ENCODE measurements around the gene DENND1A. TPM values are rescaled to one million over a fixed set of nuclear protein-coding genes. Genes with fewer than 3 reads are reported as not detected.

The DENND1A gene
- total RNA-seq, 1 experiment from 2014 or later: 42.5 TPM

DNA sequence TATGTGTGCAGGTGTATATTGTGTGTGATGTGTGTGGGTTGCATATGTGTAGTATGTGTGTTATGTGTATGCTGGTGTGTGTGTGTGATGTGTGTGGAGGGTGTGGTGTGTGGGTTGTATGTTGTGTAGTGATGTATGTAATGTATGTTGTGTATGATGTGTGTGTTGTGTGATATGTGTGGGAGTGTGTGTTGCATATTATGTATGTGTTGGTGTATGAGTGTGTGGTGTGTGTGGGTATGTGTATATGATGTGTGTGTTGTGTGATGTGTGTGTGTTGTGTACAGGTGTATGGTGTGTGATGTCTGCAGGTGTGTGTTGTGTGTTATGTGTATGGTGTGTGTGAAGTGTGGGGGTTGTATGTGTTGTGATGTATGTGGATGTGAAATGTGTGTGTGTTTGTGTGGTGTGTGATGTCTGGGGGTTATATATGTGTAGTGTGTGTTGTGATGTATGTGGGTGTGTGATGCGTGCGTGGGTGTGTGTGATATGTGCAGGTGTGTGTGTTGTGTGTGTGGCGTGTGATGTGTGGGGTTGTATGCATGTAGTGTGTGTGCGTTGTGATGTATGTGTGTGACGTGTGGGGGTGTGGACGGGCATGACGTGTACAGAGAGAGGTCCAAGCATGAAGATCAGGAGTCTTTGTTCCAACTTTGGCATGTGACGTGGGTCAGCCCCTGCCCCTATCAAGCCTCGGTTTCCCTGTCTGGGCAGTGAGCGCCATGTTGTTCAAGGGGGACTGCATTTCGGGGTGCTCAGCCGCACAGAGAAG is 582.5 kb downstream of the DENND1A start:
- no TSS peak for BruUV-seq (replicated peaks)
- intact Hi-C loops (cut with micrococcal nuclease): no loop called here

DNA sequence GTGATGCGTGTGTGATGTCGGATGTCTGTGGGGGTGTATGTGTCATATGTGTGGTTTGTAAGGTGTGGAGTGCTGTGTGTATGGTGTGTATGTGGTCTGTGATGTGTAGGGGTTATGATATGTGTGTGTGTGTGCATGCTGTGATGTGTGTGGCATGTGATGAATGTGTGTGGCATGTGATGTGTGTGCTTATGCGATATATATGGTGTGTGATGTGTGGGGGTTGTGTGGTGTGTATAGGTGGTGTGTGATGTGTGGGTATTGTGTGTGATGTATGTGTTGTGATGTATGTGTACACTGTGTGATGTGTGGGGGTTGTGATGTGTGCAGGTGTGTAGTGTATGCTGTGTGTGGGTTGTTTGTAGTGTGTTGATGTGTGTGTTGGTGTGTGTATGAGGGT is 583.1 kb downstream of the DENND1A start:
- Mint-ChIP-seq H3K4me1 (ENCODE audit: insufficient read depth, unreplicated experiment) (peaks cover 9% of the 10 kb centered on the region), H3K9me3 (ENCODE audit: unreplicated experiment) (no peaks in the 10 kb centered on the region), H3K27ac (ENCODE audit: low read depth, unreplicated experiment) (no peak overlapping the region), H3K27me3 (ENCODE audit: insufficient read depth, unreplicated experiment) (peaks cover 15% of the 10 kb centered on the region), H3K36me3 (ENCODE audit: insufficient read depth, unreplicated experiment) (no peaks in the 10 kb centered on the region), H3K4me3 (ENCODE audit: unreplicated experiment) (no peak overlapping the region)
- TF ChIP-seq, protein P1, sequence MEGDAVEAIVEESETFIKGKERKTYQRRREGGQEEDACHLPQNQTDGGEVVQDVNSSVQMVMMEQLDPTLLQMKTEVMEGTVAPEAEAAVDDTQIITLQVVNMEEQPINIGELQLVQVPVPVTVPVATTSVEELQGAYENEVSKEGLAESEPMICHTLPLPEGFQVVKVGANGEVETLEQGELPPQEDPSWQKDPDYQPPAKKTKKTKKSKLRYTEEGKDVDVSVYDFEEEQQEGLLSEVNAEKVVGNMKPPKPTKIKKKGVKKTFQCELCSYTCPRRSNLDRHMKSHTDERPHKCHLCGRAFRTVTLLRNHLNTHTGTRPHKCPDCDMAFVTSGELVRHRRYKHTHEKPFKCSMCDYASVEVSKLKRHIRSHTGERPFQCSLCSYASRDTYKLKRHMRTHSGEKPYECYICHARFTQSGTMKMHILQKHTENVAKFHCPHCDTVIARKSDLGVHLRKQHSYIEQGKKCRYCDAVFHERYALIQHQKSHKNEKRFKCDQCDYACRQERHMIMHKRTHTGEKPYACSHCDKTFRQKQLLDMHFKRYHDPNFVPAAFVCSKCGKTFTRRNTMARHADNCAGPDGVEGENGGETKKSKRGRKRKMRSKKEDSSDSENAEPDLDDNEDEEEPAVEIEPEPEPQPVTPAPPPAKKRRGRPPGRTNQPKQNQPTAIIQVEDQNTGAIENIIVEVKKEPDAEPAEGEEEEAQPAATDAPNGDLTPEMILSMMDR (IDR thresholded peaks at IDR 0.05; ENCODE audit: unreplicated experiment): no peak
- ChIA-PET CTCF (no interaction called here), POLR2A (no interaction called here)
- intact Hi-C loops (cut with micrococcal nuclease): no loop called here
- DNase-seq (ENCODE audit: unreplicated experiment): no peak
- no TSS peak for BruUV-seq (replicated peaks)

More for the DNA sequence above, 582.5 kb downstream of the DENND1A start:
- no peaks in the 10 kb centered on the region for H3K9me3 Mint-ChIP-seq (ENCODE audit: unreplicated experiment)
- no peak overlapping the region for H3K4me3 Mint-ChIP-seq (ENCODE audit: unreplicated experiment)
- ChIA-PET CTCF (interaction anchor here (1.2 to 3.8 kb wide), 7 partner anchors 142 to 270 kb away, joined by 3 to 88 read pairs (median 23); no protein-coding TSS in a partner anchor), POLR2A (no interaction called here)
- TF ChIP-seq, protein P1 (IDR thresholded peaks at IDR 0.05; ENCODE audit: unreplicated experiment): no peak
- H3K27me3 Mint-ChIP-seq (ENCODE audit: insufficient read depth, unreplicated experiment): peaks cover 19% of the 10 kb centered on the region
- no peak overlapping the region for H3K27ac Mint-ChIP-seq (ENCODE audit: low read depth, unreplicated experiment)
- H3K36me3 Mint-ChIP-seq (ENCODE audit: insufficient read depth, unreplicated experiment): no peaks in the 10 kb centered on the region
- H3K4me1 Mint-ChIP-seq (ENCODE audit: insufficient read depth, unreplicated experiment): peaks cover 9% of the 10 kb centered on the region
- no peak for DNase-seq (ENCODE audit: unreplicated experiment)

DNA sequence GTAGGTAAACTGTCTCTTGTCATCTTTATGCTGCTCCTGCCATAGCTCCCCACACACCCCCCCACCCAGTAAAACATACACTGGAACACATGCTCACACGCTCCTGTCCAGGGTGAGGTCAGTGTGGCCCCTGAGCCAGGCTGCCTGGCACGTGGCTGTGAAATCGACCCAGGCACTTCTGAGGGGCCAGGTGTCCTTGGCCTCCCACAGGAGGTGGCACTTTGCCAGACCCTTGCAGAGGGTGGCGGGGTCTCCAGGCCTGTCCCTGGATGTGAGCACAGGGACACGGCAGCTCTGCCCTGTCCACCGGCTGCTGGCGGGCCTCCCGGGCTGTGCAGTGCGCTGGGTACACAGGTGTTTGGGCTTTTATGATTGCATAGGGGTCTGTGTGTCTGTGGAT is 583.9 kb downstream of the DENND1A start:
- Mint-ChIP-seq H3K9me3 (ENCODE audit: unreplicated experiment) (no peaks in the 10 kb centered on the region), H3K4me1 (ENCODE audit: insufficient read depth, unreplicated experiment) (peaks cover 9% of the 10 kb centered on the region), H3K27ac (ENCODE audit: low read depth, unreplicated experiment) (no peak overlapping the region), H3K4me3 (ENCODE audit: unreplicated experiment) (no peak overlapping the region), H3K27me3 (ENCODE audit: insufficient read depth, unreplicated experiment) (peaks cover 10% of the 10 kb centered on the region), H3K36me3 (ENCODE audit: insufficient read depth, unreplicated experiment) (no peaks in the 10 kb centered on the region)
- intact Hi-C loops (cut with micrococcal nuclease): no loop called here
- TF ChIP-seq, protein P1 (IDR thresholded peaks at IDR 0.05; ENCODE audit: unreplicated experiment): no peak
- POLR2A ChIA-PET: no interaction called here
- CTCF ChIA-PET: interaction anchor here (1.1 to 1.5 kb wide), 2 partner anchors 8 to 264 kb away, joined by 7 to 8 read pairs; no protein-coding TSS in a partner anchor
- no TSS peak for BruUV-seq (replicated peaks)
- DNase-seq (ENCODE audit: unreplicated experiment): no peak

DNA sequence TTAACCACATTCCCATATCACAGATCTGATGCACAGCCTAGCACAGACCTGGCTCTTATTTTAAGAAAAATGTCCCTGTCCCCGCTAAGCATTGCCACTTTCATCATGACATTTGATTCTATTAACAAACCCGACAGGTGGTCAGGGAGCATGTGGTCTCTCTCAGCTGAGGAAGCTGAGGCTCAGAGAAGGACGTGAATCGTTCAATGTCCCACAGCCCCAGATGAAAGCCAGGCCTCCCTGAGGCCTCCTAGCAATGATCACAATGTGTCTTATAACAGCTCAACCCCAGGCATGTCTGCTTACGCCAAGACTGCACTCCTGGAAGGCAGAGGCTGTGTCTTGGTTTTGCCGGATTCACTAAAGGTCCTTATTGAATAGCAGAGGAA is 584.4 kb downstream of the DENND1A start:
- ChIA-PET CTCF (interaction anchor here (1.1 to 2.0 kb wide), 4 partner anchors 9 to 264 kb away, joined by 5 to 8 read pairs (median 6); no protein-coding TSS in a partner anchor), POLR2A (no interaction called here)
- intact Hi-C loops (cut with micrococcal nuclease): no loop called here
- TF ChIP-seq, protein P1 (IDR thresholded peaks at IDR 0.05; ENCODE audit: unreplicated experiment): no peak
- no peak for DNase-seq (ENCODE audit: unreplicated experiment)
- Mint-ChIP-seq H3K9me3 (ENCODE audit: unreplicated experiment) (no peaks in the 10 kb centered on the region), H3K27ac (ENCODE audit: low read depth, unreplicated experiment) (no peak overlapping the region), H3K27me3 (ENCODE audit: insufficient read depth, unreplicated experiment) (peaks cover 5% of the 10 kb centered on the region), H3K4me1 (ENCODE audit: insufficient read depth, unreplicated experiment) (peaks cover 12% of the 10 kb centered on the region), H3K4me3 (ENCODE audit: unreplicated experiment) (no peak overlapping the region), H3K36me3 (ENCODE audit: insufficient read depth, unreplicated experiment) (no peaks in the 10 kb centered on the region)
- no TSS peak for BruUV-seq (replicated peaks)
